Measurements from ENCODE around the gene PCCB. TPM values are rescaled to one million over a fixed set of nuclear protein-coding genes. Genes with fewer than 3 reads are reported as not detected.
"Not testable (repeated sequence)": the region's sequence is repeated elsewhere in the genome, so short reads cannot be mapped to it uniquely, and the experiment has no call there.

The PCCB gene
- total and polyA plus RNA-seq, 8 donors, result 26.9 to 44.7 (median 35.9) TPM

DNA sequence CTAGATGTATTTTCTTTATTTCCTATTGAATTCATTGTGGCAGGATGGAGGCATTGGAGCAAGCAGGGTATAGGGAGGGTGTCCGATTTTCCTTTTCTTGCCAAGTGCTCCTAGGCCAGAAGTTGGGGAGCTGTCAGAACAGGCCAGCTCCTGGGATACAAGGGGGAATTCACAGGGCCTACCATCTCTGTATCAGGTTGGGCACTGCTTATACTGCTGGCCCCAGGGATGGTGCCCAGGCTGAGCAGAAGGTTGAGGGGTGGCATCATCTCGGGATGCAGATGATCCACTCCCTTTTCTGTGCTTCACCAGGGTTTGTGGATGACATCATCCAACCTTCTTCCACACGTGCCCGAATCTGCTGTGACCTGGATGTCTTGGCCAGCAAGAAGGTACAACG is 79.5 kb downstream of the PCCB start:
- TF ChIP-seq, protein P1, sequence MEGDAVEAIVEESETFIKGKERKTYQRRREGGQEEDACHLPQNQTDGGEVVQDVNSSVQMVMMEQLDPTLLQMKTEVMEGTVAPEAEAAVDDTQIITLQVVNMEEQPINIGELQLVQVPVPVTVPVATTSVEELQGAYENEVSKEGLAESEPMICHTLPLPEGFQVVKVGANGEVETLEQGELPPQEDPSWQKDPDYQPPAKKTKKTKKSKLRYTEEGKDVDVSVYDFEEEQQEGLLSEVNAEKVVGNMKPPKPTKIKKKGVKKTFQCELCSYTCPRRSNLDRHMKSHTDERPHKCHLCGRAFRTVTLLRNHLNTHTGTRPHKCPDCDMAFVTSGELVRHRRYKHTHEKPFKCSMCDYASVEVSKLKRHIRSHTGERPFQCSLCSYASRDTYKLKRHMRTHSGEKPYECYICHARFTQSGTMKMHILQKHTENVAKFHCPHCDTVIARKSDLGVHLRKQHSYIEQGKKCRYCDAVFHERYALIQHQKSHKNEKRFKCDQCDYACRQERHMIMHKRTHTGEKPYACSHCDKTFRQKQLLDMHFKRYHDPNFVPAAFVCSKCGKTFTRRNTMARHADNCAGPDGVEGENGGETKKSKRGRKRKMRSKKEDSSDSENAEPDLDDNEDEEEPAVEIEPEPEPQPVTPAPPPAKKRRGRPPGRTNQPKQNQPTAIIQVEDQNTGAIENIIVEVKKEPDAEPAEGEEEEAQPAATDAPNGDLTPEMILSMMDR (IDR thresholded peaks at IDR 0.05), result no peak
- ATAC-seq, result no peak
- Histone ChIP-seq H3K4me1 (no peaks in the 10 kb centered on the region), H3K36me3 (peaks cover 0 to 50% of the 10 kb centered on the region in 2 donors), H3K27me3 (no peaks in the 10 kb centered on the region), H3K9me3 (no peaks in the 10 kb centered on the region), H3K27ac (no peak overlapping the region), H3K4me3 (no peak overlapping the region)
- no peak for DNase-seq
- intact Hi-C loops (cut with DNase I), result no loop called here

- no peak for ATAC-seq
- no peaks in the 10 kb centered on the region for H3K9me3 ChIP-seq
- H3K27ac ChIP-seq, result no peak overlapping the region
- H3K36me3 ChIP-seq, result peaks cover 0 to 59% of the 10 kb centered on the region in 2 donors
- TF ChIP-seq, protein P1 (IDR thresholded peaks at IDR 0.05), result no peak
- intact Hi-C loops (cut with DNase I), result no loop called here
- no peaks in the 10 kb centered on the region for H3K27me3 ChIP-seq
- no peak for DNase-seq
- no peaks in the 10 kb centered on the region for H3K4me1 ChIP-seq
- no peak overlapping the region for H3K4me3 ChIP-seq
Measured at GRCh38 chr3:136330900-136331299, 80.8 kb downstream of the PCCB start.

DNA sequence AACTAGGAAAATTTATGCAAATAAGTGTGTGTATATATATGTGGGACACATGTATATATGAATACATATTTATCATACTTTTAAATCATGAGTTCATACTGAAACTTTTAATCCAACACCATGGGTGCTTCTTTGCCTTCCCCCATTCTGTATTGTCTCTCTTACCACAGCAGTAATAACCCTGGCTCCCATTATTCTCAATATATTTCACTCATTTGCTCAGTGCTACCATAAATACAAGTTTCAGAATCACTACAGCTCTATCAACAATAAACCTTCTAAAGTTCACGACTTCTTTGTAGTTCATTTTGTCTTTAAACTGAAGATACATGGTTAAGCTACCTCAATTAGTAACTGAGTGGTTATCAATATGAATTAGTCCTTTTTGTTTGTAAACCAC is 82.2 kb downstream of the PCCB start:
- ATAC-seq, result no peak
- no peak overlapping the region for H3K4me3 ChIP-seq
- TF ChIP-seq, protein P1 (IDR thresholded peaks at IDR 0.05), result no peak
- no peak for DNase-seq
- no peak overlapping the region for H3K27ac ChIP-seq
- H3K27me3 ChIP-seq, result no peaks in the 10 kb centered on the region
- no peaks in the 10 kb centered on the region for H3K9me3 ChIP-seq
- peaks cover 0 to 59% of the 10 kb centered on the region in 2 donors for H3K36me3 ChIP-seq
- no peaks in the 10 kb centered on the region for H3K4me1 ChIP-seq
- intact Hi-C loops (cut with DNase I), result no loop called here

DNA sequence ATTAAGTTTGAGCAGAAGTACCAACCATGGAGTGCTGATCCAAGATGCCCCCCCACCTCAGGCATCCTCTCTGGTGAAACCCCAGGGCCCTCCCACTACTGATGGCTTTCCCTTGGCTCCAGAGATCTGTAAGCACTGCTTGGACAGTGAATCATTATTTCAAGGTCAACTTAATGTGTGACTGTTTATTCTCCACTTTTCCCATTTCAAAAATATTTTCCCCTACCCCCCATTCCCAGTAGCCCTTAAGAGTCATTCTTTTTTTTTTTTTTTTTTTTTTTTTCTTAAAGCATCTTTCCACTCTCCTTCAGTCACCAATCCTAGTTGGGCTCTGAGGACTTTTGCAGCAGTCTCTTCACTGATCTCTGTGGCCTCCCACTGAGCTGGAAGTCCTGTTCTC is 82.6 kb downstream of the PCCB start:
- intact Hi-C loops (cut with DNase I), result no loop called here
- Histone ChIP-seq H3K36me3 (peaks cover 0 to 59% of the 10 kb centered on the region in 2 donors), H3K27ac (no peak overlapping the region), H3K4me1 (no peaks in the 10 kb centered on the region), H3K27me3 (no peaks in the 10 kb centered on the region), H3K9me3 (no peaks in the 10 kb centered on the region), H3K4me3 (no peak overlapping the region)
- ATAC-seq, result peak; percentile 36
- TF ChIP-seq, protein P1 (IDR thresholded peaks at IDR 0.05), result no peak
- DNase-seq, result no peak

GRCh38 chr3:136334209-136334608 is 84.1 kb downstream of the PCCB start:
- intact Hi-C loops (cut with DNase I), result no loop called here
- H3K36me3 ChIP-seq, result peaks cover 0 to 57% of the 10 kb centered on the region in 2 donors

DNA sequence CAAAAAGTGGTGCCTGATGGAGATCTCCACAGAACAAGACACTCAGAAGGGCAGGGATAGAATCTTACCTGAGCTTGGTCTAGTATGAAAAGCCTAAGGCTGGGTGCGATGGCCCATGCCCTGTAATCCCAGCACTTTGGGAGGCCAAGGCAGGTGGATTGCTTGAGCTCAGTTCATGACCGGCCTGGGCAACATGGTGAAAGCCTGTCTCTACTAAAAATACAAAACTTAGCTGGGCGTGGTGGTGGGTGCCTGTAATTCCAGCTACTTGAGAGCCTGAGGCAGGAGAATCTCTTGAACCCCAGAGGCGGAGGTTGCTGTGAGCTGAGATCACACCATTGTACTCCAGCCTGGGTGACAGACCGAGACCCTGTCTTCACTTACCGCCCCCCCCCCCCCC is 84.6 kb downstream of the PCCB start:
- peaks cover 0 to 57% of the 10 kb centered on the region in 2 donors for H3K36me3 ChIP-seq
- intact Hi-C loops (cut with DNase I); ATAC-seq; H3K27me3 ChIP-seq; H3K4me1 ChIP-seq; H3K27ac ChIP-seq; H3K4me3 ChIP-seq; H3K9me3 ChIP-seq; DNase-seq: not testable (repeated sequence)

More at GRCh38 chr3:136334209-136334608, 84.1 kb downstream of the PCCB start:
- Histone ChIP-seq H3K27ac (no peak overlapping the region), H3K9me3 (no peaks in the 10 kb centered on the region), H3K4me1 (no peaks in the 10 kb centered on the region), H3K27me3 (no peaks in the 10 kb centered on the region), H3K4me3 (no peak overlapping the region)
- TF ChIP-seq, protein P1 (IDR thresholded peaks at IDR 0.05), result no peak
- peak; percentile 42 for ATAC-seq
- no peak for DNase-seq
